ENCODE results near the gene DCAF4. TPM values are rescaled to one million over a fixed set of nuclear protein-coding genes. Genes with fewer than 3 reads are reported as not detected.

The DCAF4 gene
- total RNA-seq, 1 donor from 2014 or later: 14.2 TPM

DNA sequence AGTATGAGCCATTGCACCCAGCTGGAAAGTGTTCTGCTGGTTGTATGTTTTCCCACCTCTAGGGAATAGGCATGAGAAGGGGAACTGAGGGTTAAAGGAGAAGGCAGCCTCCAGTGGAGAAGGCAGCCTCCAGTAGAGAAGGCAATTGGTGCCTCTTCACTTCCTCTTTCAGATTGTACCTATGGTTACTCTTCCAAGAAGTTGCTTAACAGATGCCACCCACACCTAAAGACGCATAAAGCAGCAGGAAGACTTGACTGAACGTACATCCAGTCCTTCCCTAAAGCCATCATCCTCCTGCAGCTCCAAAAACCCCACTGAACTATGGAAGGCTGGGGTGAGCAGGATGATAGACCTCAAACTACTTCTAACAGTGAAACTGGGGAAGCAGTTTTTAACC, 45.4 kb upstream of the DCAF4 start:
- Histone ChIP-seq H3K9me3 (no peaks in the 10 kb centered on the region), H3K36me3 (no peaks in the 10 kb centered on the region), H3K4me1 (no peaks in the 10 kb centered on the region), H3K27me3 (no peaks in the 10 kb centered on the region), H3K4me3 (no peak overlapping the region), H3K27ac (no peak overlapping the region)
- intact Hi-C loops (cut with DNase I): no loop called here
- no peak for DNase-seq (ENCODE audit: extremely low spot score in 2 of 2)
- no peak for TF ChIP-seq POLR2AphosphoS5 (IDR thresholded peaks at IDR 0.05; ENCODE audit: insufficient read depth in 1 of 2, low read depth in 1 of 2)
- TF ChIP-seq CTCF (IDR thresholded peaks at IDR 0.05): no peak
- TF ChIP-seq POLR2A (IDR thresholded peaks at IDR 0.05): no peak

GRCh38 chr14:72881543-72881942, 44.7 kb upstream of the DCAF4 start:
- no peaks in the 10 kb centered on the region for H3K9me3 ChIP-seq
- no peak overlapping the region for H3K4me3 ChIP-seq
- no peaks in the 10 kb centered on the region for H3K36me3 ChIP-seq
- no peaks in the 10 kb centered on the region for H3K27me3 ChIP-seq
- no peak for DNase-seq (ENCODE audit: extremely low spot score in 2 of 2)
- no peak overlapping the region for H3K27ac ChIP-seq
- intact Hi-C loops (cut with DNase I): no loop called here
- no peaks in the 10 kb centered on the region for H3K4me1 ChIP-seq
- no peak for TF ChIP-seq CTCF (IDR thresholded peaks at IDR 0.05)
- no peak for TF ChIP-seq POLR2AphosphoS5 (IDR thresholded peaks at IDR 0.05; ENCODE audit: insufficient read depth in 1 of 2, low read depth in 1 of 2)
- TF ChIP-seq POLR2A (IDR thresholded peaks at IDR 0.05): no peak

- intact Hi-C loops (cut with DNase I): no loop called here
- TF ChIP-seq CTCF (IDR thresholded peaks at IDR 0.05) (no peak), POLR2AphosphoS5 (IDR thresholded peaks at IDR 0.05; ENCODE audit: insufficient read depth in 1 of 2, low read depth in 1 of 2) (no peak), POLR2A (IDR thresholded peaks at IDR 0.05) (no peak)
- H3K27ac ChIP-seq: no peak overlapping the region
- no peaks in the 10 kb centered on the region for H3K4me1 ChIP-seq
- DNase-seq (ENCODE audit: extremely low spot score in 2 of 2): no peak
- H3K4me3 ChIP-seq: no peak overlapping the region
- H3K9me3 ChIP-seq: no peaks in the 10 kb centered on the region
- no peaks in the 10 kb centered on the region for H3K27me3 ChIP-seq
- no peaks in the 10 kb centered on the region for H3K36me3 ChIP-seq
Measured at GRCh38 chr14:72882047-72882446, 44.2 kb upstream of the DCAF4 start.

DNA sequence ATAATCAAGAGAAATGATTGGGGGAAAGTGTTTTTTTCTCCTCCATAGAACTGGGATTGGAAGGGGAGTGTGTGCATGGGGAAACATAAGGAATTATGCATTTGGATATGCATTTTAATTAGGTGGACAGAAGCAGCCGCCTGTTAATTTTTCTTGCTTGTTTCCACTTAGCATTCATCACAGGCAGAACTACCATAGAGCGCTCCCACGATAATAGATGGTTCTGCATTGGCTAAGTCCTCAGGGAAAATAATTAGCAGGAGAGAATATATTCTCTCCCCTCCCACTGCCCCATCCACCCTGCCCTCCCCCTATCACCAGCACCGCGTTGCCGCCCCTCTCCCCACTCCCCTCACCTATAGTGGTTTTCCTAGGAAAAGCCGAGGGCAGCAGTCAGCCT, 43.8 kb upstream of the DCAF4 start:
- intact Hi-C loops (cut with DNase I): no loop called here
- no peaks in the 10 kb centered on the region for H3K36me3 ChIP-seq
- DNase-seq (ENCODE audit: extremely low spot score in 2 of 2): no peak
- H3K9me3 ChIP-seq: no peaks in the 10 kb centered on the region
- no peaks in the 10 kb centered on the region for H3K27me3 ChIP-seq
- TF ChIP-seq POLR2A (IDR thresholded peaks at IDR 0.05) (no peak), CTCF (IDR thresholded peaks at IDR 0.05) (no peak), POLR2AphosphoS5 (IDR thresholded peaks at IDR 0.05; ENCODE audit: insufficient read depth in 1 of 2, low read depth in 1 of 2) (no peak)
- H3K27ac ChIP-seq: no peak overlapping the region
- no peak overlapping the region for H3K4me3 ChIP-seq
- H3K4me1 ChIP-seq: no peaks in the 10 kb centered on the region

DNA sequence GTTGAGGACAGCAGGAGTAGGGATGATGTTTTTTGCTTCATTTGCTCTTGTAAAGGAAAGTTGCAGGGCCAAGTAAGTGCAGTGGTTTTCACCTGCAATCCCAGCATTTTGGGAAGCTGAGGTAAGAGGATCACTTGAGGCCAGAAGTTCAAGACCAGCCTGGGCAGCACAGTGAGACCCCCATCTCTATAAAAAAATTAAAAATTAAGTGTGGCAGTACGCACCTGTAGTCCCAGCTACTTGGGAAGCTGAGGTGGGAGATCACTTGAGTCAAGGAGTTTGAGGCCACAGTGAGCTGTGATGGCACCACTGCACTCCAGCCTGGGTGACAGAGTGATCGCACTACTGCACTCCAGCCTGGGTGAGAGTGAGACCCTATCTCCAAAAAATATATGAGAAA, 43.2 kb upstream of the DCAF4 start:
- Histone ChIP-seq H3K4me1 (no peaks in the 10 kb centered on the region), H3K4me3 (no peak overlapping the region), H3K27me3 (no peaks in the 10 kb centered on the region), H3K27ac (no peak overlapping the region), H3K36me3 (no peaks in the 10 kb centered on the region), H3K9me3 (no peaks in the 10 kb centered on the region)
- TF ChIP-seq POLR2AphosphoS5 (IDR thresholded peaks at IDR 0.05; ENCODE audit: insufficient read depth in 1 of 2, low read depth in 1 of 2): no peak
- TF ChIP-seq POLR2A (IDR thresholded peaks at IDR 0.05): no peak
- TF ChIP-seq CTCF (IDR thresholded peaks at IDR 0.05): no peak
- DNase-seq (ENCODE audit: extremely low spot score in 2 of 2): no peak
- intact Hi-C loops (cut with DNase I): no loop called here
